H1 (cell line): Measurements from ENCODE around the gene AGBL1. TPM values are rescaled to one million over a fixed set of nuclear protein-coding genes. Genes with fewer than 3 reads are reported as not detected.
A peak's percentile ranks its signal among the peaks of the same experiment; 100 is the strongest.

Experiments
- CTCF ChIA-PET: fragments of 300-600 bp; sonication (Branson Sonifier 250); formaldehyde crosslinking; loops from one replicate; lab custom pipeline; 2021; ENCODE audit not compliant: partially characterized antibody; lab: Charles Lee
- POLR2A ChIA-PET: fragments of 300-600 bp; sonication (Branson Sonifier 250); formaldehyde crosslinking; loops from one replicate; lab custom pipeline; 2021; ENCODE audit warnings: inconsistent platforms; ENCODE audit not compliant: partially characterized antibody; lab: Charles Lee
- DNase-seq, 2 experiments: peaks; one replicate each; pipeline versions ENCODE4 v3.0.0 to v3.0.0-alpha.2; 2010 to 2022; ENCODE audit warnings: low spot score in 2 of 2, low read depth in 1 of 2, mixed read lengths in 1 of 2
- FAIRE-seq: peaks from 2 replicates; lab custom pipeline; 2011; peaks lifted over from hg19 to GRCh38; lab: Jason Lieb, UNC
- H2AFZ ChIP-seq: 2 replicates; pipeline ENCODE4 v1.8.1; 2012; ENCODE audit warnings: low read length, inconsistent platforms
- H2AK5ac ChIP-seq: 2 replicates; pipeline ENCODE4 v1.6.1; 2013; ENCODE audit warnings: low read depth, low read length
- H2BK120ac ChIP-seq: replicated peaks from 2 replicates; pipeline ENCODE3; 2013; ENCODE audit warnings: low read depth, low read length, inconsistent platforms
- H2BK12ac ChIP-seq: 2 replicates; pipeline ENCODE4 v1.6.1; 2013; ENCODE audit warnings: low read depth, low read length
- H2BK15ac ChIP-seq: 2 replicates; pipeline ENCODE4 v1.6.1; 2013; ENCODE audit warnings: low read length
- H2BK20ac ChIP-seq: 2 replicates; pipeline ENCODE4 v1.6.1; 2013; ENCODE audit warnings: low read length
- H2BK5ac ChIP-seq: 2 replicates; pipeline ENCODE4 v1.6.1; 2013; ENCODE audit warnings: low read depth, low read length
- H3K14ac ChIP-seq: 2 replicates; pipeline ENCODE4 v1.6.1; 2013; ENCODE audit warnings: inconsistent platforms; ENCODE audit not compliant: insufficient read length
- H3K18ac ChIP-seq: 2 replicates; pipeline ENCODE4 v1.6.1; 2013; ENCODE audit warnings: low read length; ENCODE audit errors: extremely low read depth
- H3K23ac ChIP-seq: 2 replicates; pipeline ENCODE4 v1.6.1; 2013; ENCODE audit warnings: inconsistent platforms; ENCODE audit not compliant: insufficient read length
- H3K23me2 ChIP-seq: 2 replicates; pipeline ENCODE4 v1.6.1; 2013; ENCODE audit warnings: low read depth, low read length
- H3K27ac ChIP-seq: 2 replicates; pipeline ENCODE4 v1.6.1; 2011; ENCODE audit warnings: low read depth, low read length, inconsistent platforms
- H3K27me3 ChIP-seq, 4 experiments: replicated peaks in 1 of 4; 1 replicate in 1 of 4; 2 replicates in 3 of 4; pipeline versions ENCODE4 v1.6.1 to v1.8.1; 2011 to 2013; ENCODE audit warnings: low read length in 3 of 4, mild to moderate bottlenecking in 3 of 4, inconsistent platforms in 2 of 4, mixed read lengths in 2 of 4, moderate library complexity in 1 of 4; ENCODE audit not compliant: control insufficient read depth in 3 of 4, insufficient read depth in 3 of 4; ENCODE audit errors: extremely low read depth in 1 of 4
- H3K36me3 ChIP-seq, 4 experiments: 2 replicates each; pipeline versions ENCODE4 v1.6.1 to v1.8.1; 2011 to 2013; ENCODE audit warnings: mild to moderate bottlenecking in 4 of 4, low read length in 3 of 4, moderate library complexity in 2 of 4, control low read depth in 1 of 4, inconsistent platforms in 1 of 4; ENCODE audit not compliant: insufficient read depth in 4 of 4, control insufficient read depth in 2 of 4
- H3K4ac ChIP-seq: replicated peaks from 2 replicates; pipeline ENCODE3; 2013; ENCODE audit warnings: low read length, low read depth, mixed read lengths, inconsistent platforms; ENCODE audit not compliant: insufficient read length
- H3K4me1 ChIP-seq, 4 experiments: replicated peaks in 1 of 4; 1 replicate in 1 of 4; 2 replicates in 3 of 4; pipeline versions ENCODE4 v1.6.1 to v1.8.1; 2011 to 2013; ENCODE audit warnings: low read length in 3 of 4, inconsistent platforms in 2 of 4, mixed read lengths in 1 of 4; ENCODE audit not compliant: insufficient read depth in 4 of 4, control insufficient read depth in 3 of 4
- H3K4me2 ChIP-seq, 2 experiments: 2 replicates each; pipeline versions ENCODE4 v1.6.1 to v1.8.1; 2011 to 2013; ENCODE audit warnings: low read depth in 2 of 2, low read length in 2 of 2, control low read depth in 1 of 2, inconsistent platforms in 1 of 2, mild to moderate bottlenecking in 1 of 2; ENCODE audit not compliant: insufficient read depth in 1 of 2
- H3K4me3 ChIP-seq, 4 experiments: fragments of 200-600, 300-600 bp in 1 of 4; sonication (generic), shearing (Covaris generic), sonication (Bioruptor Twin) in 1 of 4; 2 replicates each; pipeline versions ENCODE4 v1.5.1 to v1.8.1; 2011 to 2016; ENCODE audit warnings: low read length in 4 of 4, low read depth in 3 of 4, control low read depth in 2 of 4, inconsistent platforms in 2 of 4, mild to moderate bottlenecking in 2 of 4, mixed read lengths in 1 of 4, moderate library complexity in 1 of 4; ENCODE audit not compliant: insufficient read depth in 2 of 4; ENCODE audit errors: extremely low read depth in 1 of 4
- H3K56ac ChIP-seq: replicated peaks from 2 replicates; pipeline ENCODE3; 2013; ENCODE audit warnings: low read depth, mild to moderate bottlenecking, mixed read lengths, low read length, inconsistent platforms; ENCODE audit not compliant: insufficient read length
- H3K79me1 ChIP-seq: 2 replicates; pipeline ENCODE4 v1.6.1; 2013; ENCODE audit warnings: low read depth, low read length, control low read depth
- H3K79me2 ChIP-seq, 2 experiments: 2 replicates each; pipeline versions ENCODE4 v1.6.1 to v1.8.1; 2012 to 2013; ENCODE audit warnings: low read length in 2 of 2, mild to moderate bottlenecking in 2 of 2, inconsistent platforms in 1 of 2; ENCODE audit not compliant: insufficient read depth in 2 of 2, control insufficient read depth in 1 of 2
- H3K9ac ChIP-seq, 4 experiments: replicated peaks in 1 of 4; 1 replicate in 1 of 4; 2 replicates in 3 of 4; pipeline versions ENCODE4 v1.6.1 to v1.8.1; 2011 to 2013; ENCODE audit warnings: low read depth in 3 of 4, low read length in 3 of 4, control low read depth in 2 of 4, mild to moderate bottlenecking in 2 of 4, moderate library complexity in 2 of 4, inconsistent platforms in 1 of 4; ENCODE audit errors: extremely low read depth in 1 of 4
- H3K9me3 ChIP-seq, 2 experiments: 2 replicates each; pipeline versions ENCODE4 v1.6.1 to v1.8.1; 2012 to 2013; ENCODE audit warnings: mild to moderate bottlenecking in 2 of 2, moderate library complexity in 2 of 2, control low read depth in 1 of 2, inconsistent platforms in 1 of 2, low read depth in 1 of 2, low read length in 1 of 2, mixed read lengths in 1 of 2; ENCODE audit not compliant: insufficient read depth in 2 of 2
- H4K20me1 ChIP-seq, 2 experiments: replicated peaks in 1 of 2; 2 replicates each; pipeline versions ENCODE3 to v1.8.1; 2011 to 2013; ENCODE audit warnings: inconsistent platforms in 2 of 2, low read length in 2 of 2, mild to moderate bottlenecking in 1 of 2; ENCODE audit not compliant: insufficient read depth in 2 of 2, control insufficient read depth in 1 of 2
- H4K5ac ChIP-seq: 2 replicates; pipeline ENCODE4 v1.6.1; 2013; ENCODE audit warnings: low read length, low read depth, mixed read lengths, inconsistent platforms; ENCODE audit not compliant: insufficient read length
- H4K8ac ChIP-seq: 2 replicates; pipeline ENCODE4 v1.8.0; 2013; ENCODE audit warnings: mild to moderate bottlenecking, moderate library complexity, low read length, inconsistent platforms; ENCODE audit not compliant: insufficient read depth; ENCODE audit errors: extremely low read depth
- H4K91ac ChIP-seq: replicated peaks from 2 replicates; pipeline ENCODE3; 2013; ENCODE audit warnings: low read length, mixed read lengths, inconsistent platforms; ENCODE audit not compliant: insufficient read length
- BACH1 ChIP-seq: IDR thresholded peaks from 2 replicates; pipeline ENCODE4 v1.6.1; 2012; ENCODE audit warnings: low read length, improper control_type of control experiment
- CTBP2 ChIP-seq: IDR thresholded peaks from 2 replicates; pipeline ENCODE4 v1.7.0; 2011; ENCODE audit warnings: borderline replicate concordance, mild to moderate bottlenecking, moderate library complexity, mixed read lengths, low read length; ENCODE audit not compliant: insufficient read depth, insufficient read length
- EP300 ChIP-seq, 2 experiments: IDR thresholded peaks; 1 replicate in 1 of 2; 2 replicates in 1 of 2; pipeline ENCODE4 v1.6.1; 2011 to 2012; ENCODE audit warnings: low read depth in 2 of 2, low read length in 2 of 2, mild to moderate bottlenecking in 2 of 2, borderline replicate concordance in 1 of 2, inconsistent platforms in 1 of 2, moderate library complexity in 1 of 2
- JUN ChIP-seq: IDR thresholded peaks from 2 replicates; pipeline ENCODE4 v1.6.1; 2011; ENCODE audit warnings: low read depth, mild to moderate bottlenecking, improper control_type of control experiment, low read length
- RFX5 ChIP-seq: IDR thresholded peaks from 2 replicates; pipeline ENCODE4 v1.6.1; 2011; ENCODE audit warnings: low read depth, low read length, improper control_type of control experiment, borderline replicate concordance
- RXRA ChIP-seq: IDR thresholded peaks from 2 replicates; pipeline ENCODE4 v1.6.1; 2011; ENCODE audit warnings: low read depth, mild to moderate bottlenecking, low read length, moderate library complexity; ENCODE audit not compliant: insufficient read depth
- SIX5 ChIP-seq: IDR thresholded peaks from 2 replicates; pipeline ENCODE4 v1.6.1; 2011; ENCODE audit warnings: mild to moderate bottlenecking, low read depth, low read length
- SP2 ChIP-seq: IDR thresholded peaks from 2 replicates; pipeline ENCODE4 v1.6.1; 2012; ENCODE audit warnings: mild to moderate bottlenecking, low read length, inconsistent platforms
- SRF ChIP-seq: IDR thresholded peaks from 2 replicates; pipeline ENCODE4 v1.6.1; 2011; ENCODE audit warnings: mild to moderate bottlenecking, low read depth, low read length, moderate library complexity
- SUZ12 ChIP-seq: fragments of 200-600 bp; sonication (generic); IDR thresholded peaks from 2 replicates; pipeline ENCODE4 v1.6.1; 2012; ENCODE audit warnings: mild to moderate bottlenecking, inconsistent platforms, low read length, moderate library complexity, mixed read lengths
- TBP ChIP-seq: IDR thresholded peaks from 2 replicates; pipeline ENCODE4 v1.6.1; 2011; ENCODE audit warnings: low read depth, low read length, improper control_type of control experiment
- WGBS, 2 experiments: shearing (Covaris generic) in 1 of 2; methylation state at CpG; one replicate each; pipeline versions ENCODE4 v1.1.6 to v1.1.7; 2013 to 2015; ENCODE audit warnings: low lambda C conversion rate in 2 of 2, mixed read lengths in 2 of 2, inconsistent platforms in 1 of 2, low coverage in 1 of 2, missing lambda C conversion rate in 1 of 2; ENCODE audit not compliant: insufficient replicate concordance in 2 of 2, insufficient coverage in 1 of 2, insufficient read length in 1 of 2; ENCODE audit errors: extremely low coverage in 1 of 2, missing lambda C conversion rate in 1 of 2; 5-methylcytosine and 5-hydroxymethylcytosine counted together
- polyA plus RNA-seq, 7 experiments: library from polyadenylated mRNA; depleted of rRNA in 3 of 7; stranded (reverse) in 5 of 7; unstranded in 2 of 7; fragments of >200 nt in 5 of 7; fragments of 200-250 nt in 2 of 7; gene quantifications; 1 replicate in 5 of 7; 2 replicates in 1 of 7; 4 replicates in 1 of 7; pipeline versions ENCODE4 v1.2.1 to v1.2.3, GENCODE V29; 2011 to 2013; ENCODE audit warnings: missing spikeins in 2 of 7, mixed read lengths in 2 of 7
- total RNA-seq: library from RNA; stranded (reverse); fragmentation: NEBNext Ultra II Directional; extraction: Animal tissue kit (Norgen Biotek cat#: 25700); gene quantifications from 2 replicates; pipeline ENCODE4 v1.2.1, GENCODE V29; 2021

AGBL1 gene
- total and polyA plus RNA-seq, 2 of the 8 experiments (the other 6 are each of a cell fraction or from before 2014, with no cell fraction given): not detected

GRCh38 chr15:86063356-86064095 is 16.1 kb upstream of the AGBL1 start:
- Histone ChIP-seq H4K8ac (no peak overlapping the region), H2AK5ac (no peak overlapping the region), H3K36me3 (no peaks in the 10 kb centered on the region; a peak in 1 of 8 replicates), H3K79me2 (no peaks in the 10 kb centered on the region), H2BK5ac (no peak overlapping the region), H3K23me2 (no peaks in the 10 kb centered on the region), H3K23ac (no peak overlapping the region), H3K18ac (no peak overlapping the region), H2BK15ac (no peak overlapping the region), H3K27ac (no peak overlapping the region), H2BK20ac (no peak overlapping the region), H3K79me1 (no peaks in the 10 kb centered on the region), H3K56ac (no peak overlapping the region), H2AFZ (peak overlapping the region; percentile 22; the same call in 1 of the 2 replicates), H3K14ac (no peak overlapping the region), H4K5ac (no peak overlapping the region), H3K9me3 (no peaks in the 10 kb centered on the region), H2BK120ac (no peak overlapping the region), H3K4me2 (no peak overlapping the region), H4K20me1 (no peaks in the 10 kb centered on the region), H3K4me1 (no peaks in the 10 kb centered on the region), H2BK12ac (no peak overlapping the region), H3K4me3 (no peak overlapping the region), H3K4ac (no peak overlapping the region), H3K9ac (no peak overlapping the region), H4K91ac (no peak overlapping the region), H3K27me3 (no peaks in the 10 kb centered on the region; a peak in 1 of 7 replicates)
- POLR2A ChIA-PET: no interaction called here
- DNase-seq: no peak
- WGBS, 2 experiments: 89% methylated on average over 12 of the region's 13 CpGs; no CpG with 5 or more reads in 1 of the 2 experiments
- CTCF ChIA-PET: interaction anchor here (0.9 to 3.4 kb wide), 11 partner anchors 11 to 693 kb away, joined by 3 to 9 read pairs (median 4); partner anchors contain the start of gene AGBL1
- no peak for FAIRE-seq
- TF ChIP-seq TBP (no peak), RFX5 (no peak), SP2 (no peak), RXRA (no peak), SRF (no peak), CTBP2 (no peak), SUZ12 (no peak), JUN (no peak), BACH1 (no peak), EP300 (IDR thresholded peaks at IDR 0.05; ENCODE audit: borderline replicate concordance in 1 of 2, low read depth in 2 of 2, low read length in 2 of 2) (no peak), SIX5 (no peak)
